OCI-LY1 (cell line): ENCODE data around the gene FCRL5.

ENCODE experiments used
- H2AFZ ChIP-seq: fragments of 200-600 bp; sonication (generic), shearing (Covaris generic); 2 replicates; pipeline ENCODE4 v1.6.0; 2014; ENCODE audit warnings: antibody characterized with exemption, mild to moderate bottlenecking, low read length
- H3F3A ChIP-seq: fragments of 200-600 bp; sonication (generic), shearing (Covaris generic); 2 replicates; pipeline ENCODE4 v1.6.0; 2014; ENCODE audit warnings: mild to moderate bottlenecking, antibody characterized with exemption, low read length, moderate library complexity; ENCODE audit not compliant: insufficient read depth
- H3K27ac ChIP-seq: fragments of 200-600 bp; sonication (generic); 2 replicates; pipeline ENCODE4 v1.5.1; 2014; ENCODE audit warnings: low read length, mixed run types, mild to moderate bottlenecking, low read depth; ENCODE audit not compliant: poor library complexity, severe bottlenecking
- H3K27me3 ChIP-seq: fragments of 200-600 bp; sonication (generic); 2 replicates; pipeline ENCODE4 v1.6.0; 2014; ENCODE audit warnings: antibody characterized with exemption, mild to moderate bottlenecking, low read length, moderate library complexity; ENCODE audit not compliant: insufficient read depth
- H3K36me3 ChIP-seq: fragments of 200-600 bp; sonication (generic); 2 replicates; pipeline ENCODE4 v1.6.1; 2014; ENCODE audit warnings: mild to moderate bottlenecking, antibody characterized with exemption, low read length, moderate library complexity, mixed read lengths; ENCODE audit not compliant: insufficient read depth
- H3K4me1 ChIP-seq: fragments of 200-600 bp; sonication (generic); 2 replicates; pipeline ENCODE4 v1.5.1; 2014; ENCODE audit warnings: mild to moderate bottlenecking, low read length, moderate library complexity; ENCODE audit not compliant: insufficient read depth, severe bottlenecking
- H3K4me2 ChIP-seq: fragments of 200-600 bp; sonication (generic), shearing (Covaris generic); 2 replicates; pipeline ENCODE4 v1.6.1; 2014; ENCODE audit warnings: low read length
- H3K4me3 ChIP-seq: fragments of 200-600 bp; sonication (generic); 2 replicates; pipeline ENCODE4 v1.5.1; 2014; ENCODE audit warnings: low read length, low read depth, mild to moderate bottlenecking, mixed read lengths; ENCODE audit not compliant: poor library complexity, severe bottlenecking
- H3K79me2 ChIP-seq: fragments of 200-600 bp; shearing (Covaris generic); 2 replicates; pipeline ENCODE4 v1.6.1; 2016; ENCODE audit warnings: mixed run types, low read length, mixed read lengths; ENCODE audit not compliant: insufficient read depth
- H3K9ac ChIP-seq: fragments of 200-600 bp; sonication (generic), shearing (Covaris generic); 2 replicates; pipeline ENCODE4 v1.6.1; 2014; ENCODE audit warnings: mild to moderate bottlenecking, low read length, mixed read lengths
- H3K9me2 ChIP-seq: fragments of 200-600 bp; sonication (generic), shearing (Covaris generic); 2 replicates; pipeline ENCODE4 v1.6.1; 2014; ENCODE audit warnings: low read depth, mild to moderate bottlenecking, low read length, mixed read lengths
- H3K9me3 ChIP-seq: fragments of 200-600 bp; shearing (Covaris generic); 2 replicates; pipeline ENCODE4 v1.6.1; 2014; ENCODE audit warnings: low read length, mixed read lengths
- H4K20me1 ChIP-seq: fragments of 200-600 bp; sonication (generic), shearing (Covaris generic); 2 replicates; pipeline ENCODE4 v1.6.0; 2016; ENCODE audit warnings: mild to moderate bottlenecking, low read length; ENCODE audit not compliant: insufficient read depth
- EZH2 ChIP-seq: fragments of 200-600 bp; sonication (generic), shearing (Covaris generic); IDR thresholded peaks from 2 replicates; pipeline ENCODE4 v1.8.0; 2017; ENCODE audit warnings: borderline replicate concordance, mixed run types, mild to moderate bottlenecking, antibody characterized with exemption, low read length, moderate library complexity, mixed read lengths
- TF ChIP-seq, protein P1 (sequence below): fragments of 200-600 bp; sonication (generic), shearing (Covaris generic); IDR thresholded peaks from 2 replicates; pipeline ENCODE4 v1.5.1; 2017; ENCODE audit warnings: mild to moderate bottlenecking, antibody characterized with exemption, low read length, moderate library complexity, mixed read lengths

FCRL5 gene

DNA sequence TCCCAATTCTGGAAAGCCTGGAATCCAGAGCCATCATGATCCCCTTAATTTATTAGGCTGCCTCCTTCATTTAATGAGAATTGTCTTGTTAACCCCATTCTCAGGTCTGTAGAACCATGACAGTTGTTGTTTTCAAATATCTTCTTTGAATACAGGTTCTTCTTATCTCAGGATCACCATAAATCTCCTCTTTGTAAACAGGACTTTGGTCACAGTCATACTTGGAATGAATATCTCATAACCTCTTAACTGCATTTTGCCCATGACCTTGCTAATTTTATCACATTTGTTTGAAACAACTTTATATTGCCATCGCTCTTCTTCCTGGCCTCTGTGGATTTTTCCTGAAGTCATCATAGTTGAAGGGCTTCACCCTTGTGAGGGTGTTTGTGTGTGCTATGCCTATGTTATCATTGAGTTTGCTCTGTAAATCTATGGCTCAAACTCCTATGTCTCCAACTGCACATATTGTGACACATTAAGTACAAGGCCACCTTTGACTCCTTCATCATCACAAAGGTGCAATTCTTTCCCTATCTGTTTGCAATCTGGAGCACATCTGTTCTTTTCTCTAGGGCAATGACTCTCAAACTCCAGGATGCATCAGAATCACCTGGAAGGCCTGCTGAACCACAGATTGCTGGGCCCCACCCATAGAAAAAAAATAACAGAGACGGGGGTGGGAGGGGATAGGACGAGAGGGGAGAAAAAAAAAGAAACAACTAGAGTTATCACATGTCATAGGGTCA is 54.2 kb downstream of the FCRL5 start:
- Histone ChIP-seq H3K27ac (no peak overlapping the region), H2AFZ (no peak overlapping the region), H3K79me2 (no peaks in the 10 kb centered on the region), H4K20me1 (no peaks in the 10 kb centered on the region), H3K9me3 (no peaks in the 10 kb centered on the region), H3K4me2 (no peak overlapping the region), H3K4me1 (peaks cover 12% of the 10 kb centered on the region), H3F3A (no peaks in the 10 kb centered on the region), H3K4me3 (no peak overlapping the region), H3K27me3 (no peaks in the 10 kb centered on the region), H3K9me2 (no peaks in the 10 kb centered on the region), H3K36me3 (no peaks in the 10 kb centered on the region; the same call in 1 of the 2 replicates), H3K9ac (no peak overlapping the region)
- TF ChIP-seq, protein P1, sequence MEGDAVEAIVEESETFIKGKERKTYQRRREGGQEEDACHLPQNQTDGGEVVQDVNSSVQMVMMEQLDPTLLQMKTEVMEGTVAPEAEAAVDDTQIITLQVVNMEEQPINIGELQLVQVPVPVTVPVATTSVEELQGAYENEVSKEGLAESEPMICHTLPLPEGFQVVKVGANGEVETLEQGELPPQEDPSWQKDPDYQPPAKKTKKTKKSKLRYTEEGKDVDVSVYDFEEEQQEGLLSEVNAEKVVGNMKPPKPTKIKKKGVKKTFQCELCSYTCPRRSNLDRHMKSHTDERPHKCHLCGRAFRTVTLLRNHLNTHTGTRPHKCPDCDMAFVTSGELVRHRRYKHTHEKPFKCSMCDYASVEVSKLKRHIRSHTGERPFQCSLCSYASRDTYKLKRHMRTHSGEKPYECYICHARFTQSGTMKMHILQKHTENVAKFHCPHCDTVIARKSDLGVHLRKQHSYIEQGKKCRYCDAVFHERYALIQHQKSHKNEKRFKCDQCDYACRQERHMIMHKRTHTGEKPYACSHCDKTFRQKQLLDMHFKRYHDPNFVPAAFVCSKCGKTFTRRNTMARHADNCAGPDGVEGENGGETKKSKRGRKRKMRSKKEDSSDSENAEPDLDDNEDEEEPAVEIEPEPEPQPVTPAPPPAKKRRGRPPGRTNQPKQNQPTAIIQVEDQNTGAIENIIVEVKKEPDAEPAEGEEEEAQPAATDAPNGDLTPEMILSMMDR: no peak
- TF ChIP-seq EZH2: no peak

DNA sequence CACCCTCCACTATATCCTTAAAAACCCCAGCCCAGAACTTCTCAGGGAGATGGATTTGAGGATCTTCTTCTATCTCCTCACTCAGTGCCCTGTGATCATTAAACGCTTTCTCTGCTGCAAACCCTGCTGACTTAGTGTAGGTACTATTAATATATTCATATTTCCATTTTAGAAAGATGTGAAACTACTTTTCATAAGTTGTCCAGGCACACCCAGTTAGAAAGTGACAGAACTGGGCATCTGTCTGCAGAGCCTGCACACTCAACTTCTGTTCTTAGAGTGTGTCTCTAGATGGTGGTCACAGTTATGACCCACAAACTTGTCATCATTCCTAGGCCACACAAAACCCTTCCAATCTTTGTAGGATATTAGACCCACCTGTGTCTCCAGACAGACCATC is 55.0 kb downstream of the FCRL5 start:
- H3K4me3 ChIP-seq: no peak overlapping the region
- H3K36me3 ChIP-seq: no peaks in the 10 kb centered on the region; the same call in 1 of the 2 replicates
- H2AFZ ChIP-seq: no peak overlapping the region
- no peaks in the 10 kb centered on the region for H3K79me2 ChIP-seq
- H3K4me1 ChIP-seq: peaks cover 12% of the 10 kb centered on the region
- no peaks in the 10 kb centered on the region for H3K27me3 ChIP-seq
- no peak overlapping the region for H3K4me2 ChIP-seq
- no peaks in the 10 kb centered on the region for H3F3A ChIP-seq
- TF ChIP-seq, protein P1: no peak
- TF ChIP-seq EZH2: no peak
- H3K9me3 ChIP-seq: no peaks in the 10 kb centered on the region
- no peaks in the 10 kb centered on the region for H3K9me2 ChIP-seq
- no peak overlapping the region for H3K27ac ChIP-seq
- no peaks in the 10 kb centered on the region for H4K20me1 ChIP-seq
- H3K9ac ChIP-seq: no peak overlapping the region

DNA sequence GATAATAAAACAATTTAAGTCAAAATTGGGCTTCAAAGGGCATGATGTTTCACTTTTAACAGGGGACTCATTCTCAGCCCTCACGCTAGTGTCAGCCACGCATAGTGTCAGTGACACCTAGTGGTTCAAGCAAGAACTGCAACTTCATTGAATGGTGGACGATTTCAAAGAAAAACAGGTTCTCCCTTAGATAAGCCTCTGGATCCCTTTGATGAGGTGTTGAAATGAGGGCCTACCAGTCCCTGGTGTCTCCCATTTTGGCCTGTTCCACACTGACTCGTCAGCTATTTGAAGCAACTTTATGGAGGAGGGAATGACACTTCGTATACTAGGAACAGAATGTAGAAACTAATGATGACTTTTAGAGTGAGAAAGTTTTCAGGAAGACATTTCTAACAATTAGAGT is 56.2 kb downstream of the FCRL5 start:
- Histone ChIP-seq H2AFZ (no peak overlapping the region), H3F3A (no peaks in the 10 kb centered on the region), H3K27me3 (no peaks in the 10 kb centered on the region), H3K4me1 (peaks cover 12% of the 10 kb centered on the region), H3K79me2 (no peaks in the 10 kb centered on the region), H3K27ac (no peak overlapping the region), H3K4me3 (no peak overlapping the region), H3K36me3 (no peaks in the 10 kb centered on the region; the same call in 1 of the 2 replicates), H3K9me2 (no peaks in the 10 kb centered on the region), H4K20me1 (no peaks in the 10 kb centered on the region), H3K9me3 (no peaks in the 10 kb centered on the region), H3K9ac (no peak overlapping the region), H3K4me2 (no peak overlapping the region)
- TF ChIP-seq EZH2: no peak
- TF ChIP-seq, protein P1: peak; percentile 76
